HG02970 (cell line): ENCODE results near the gene SNCG.
"Not testable (repeated sequence)": the region's sequence is repeated elsewhere in the genome, so short reads cannot be mapped to it uniquely, and the experiment has no call there.

Experiments used
- ATAC-seq: cut with Tn5 transposase; IDR thresholded peaks from one replicate; pipeline ENCODE4 v1.9.1; 2021; ENCODE audit warnings: mild to moderate bottlenecking, moderate library complexity, moderate number of reproducible peaks; ENCODE audit not compliant: unreplicated experiment, low FRiP score

Gene SNCG

GRCh38 chr10:86972613-86973380 lies 14.4 kb downstream of the SNCG start:
- ATAC-seq, result no peak

- ATAC-seq, result no peak
Measured at GRCh38 chr10:86974484-86974883, 16.1 kb downstream of the SNCG start.

- no peak for ATAC-seq
Measured at GRCh38 chr10:86976362-86977056, 18.1 kb downstream of the SNCG start.

GRCh38 chr10:86978457-86978856 lies 20.1 kb downstream of the SNCG start:
- not testable (repeated sequence) for ATAC-seq

GRCh38 chr10:86979296-86979818 lies 21.0 kb downstream of the SNCG start:
- no peak for ATAC-seq

GRCh38 chr10:86979977-86980448 lies 21.6 kb downstream of the SNCG start:
- ATAC-seq, result no peak

- ATAC-seq, result not testable (repeated sequence)
Measured at GRCh38 chr10:86981020-86981419, 22.6 kb downstream of the SNCG start.

GRCh38 chr10:86981716-86982115 lies 23.3 kb downstream of the SNCG start:
- ATAC-seq, result no peak

GRCh38 chr10:86984498-86984897 lies 26.1 kb downstream of the SNCG start:
- not testable (repeated sequence) for ATAC-seq

- no peak for ATAC-seq
Measured at GRCh38 chr10:86988520-86988919, 30.1 kb downstream of the SNCG start.

GRCh38 chr10:86991362-86991761 lies 33.0 kb downstream of the SNCG start:
- ATAC-seq, result not testable (repeated sequence)

- ATAC-seq, result no peak
Measured at GRCh38 chr10:86992456-86992855, 34.1 kb downstream of the SNCG start.

- ATAC-seq, result no peak
Measured at GRCh38 chr10:86992929-86993328, 34.5 kb downstream of the SNCG start.

- not testable (repeated sequence) for ATAC-seq
Measured at GRCh38 chr10:86999802-87000403, 41.5 kb downstream of the SNCG start.

- ATAC-seq, result no peak
Measured at GRCh38 chr10:87000491-87000890, 42.1 kb downstream of the SNCG start.

- ATAC-seq, result not testable (repeated sequence)
Measured at GRCh38 chr10:87007124-87007523, 48.7 kb downstream of the SNCG start.

GRCh38 chr10:87007674-87008073 lies 49.3 kb downstream of the SNCG start:
- not testable (repeated sequence) for ATAC-seq

GRCh38 chr10:87008303-87008702 lies 49.9 kb downstream of the SNCG start:
- ATAC-seq, result not testable (repeated sequence)

- ATAC-seq, result not testable (repeated sequence)
Measured at GRCh38 chr10:87009134-87009696, 50.8 kb downstream of the SNCG start.
